Neuronal stem cell (in vitro differentiated cells): ENCODE results near the gene CDKN3.
"Not testable (repeated sequence)": the region's sequence is repeated elsewhere in the genome, so short reads cannot be mapped to it uniquely, and the experiment has no call there.

Experiments used
- DNase-seq: peaks from one replicate; pipeline ENCODE4 v3.0.0-alpha.2; 2013; ENCODE audit warnings: low spot score
- H2AFZ ChIP-seq: one replicate; pipeline ENCODE4 v1.6.1; 2013; ENCODE audit warnings: mild to moderate bottlenecking, low read length, inconsistent platforms
- H2AK5ac ChIP-seq: 2 replicates; pipeline ENCODE4 v1.6.1; 2013; ENCODE audit warnings: low read depth, mild to moderate bottlenecking, inconsistent platforms, low read length, moderate library complexity, mixed read lengths
- H2BK120ac ChIP-seq: 2 replicates; pipeline ENCODE4 v1.6.1; 2013; ENCODE audit warnings: low read depth, mild to moderate bottlenecking, inconsistent platforms, low read length, moderate library complexity, mixed read lengths
- H2BK12ac ChIP-seq: one replicate; pipeline ENCODE4 v1.6.1; 2013; ENCODE audit warnings: low read length, inconsistent platforms
- H2BK15ac ChIP-seq: 2 replicates; pipeline ENCODE4 v1.6.1; 2013; ENCODE audit warnings: mild to moderate bottlenecking, low read length, inconsistent platforms, mixed read lengths
- H2BK5ac ChIP-seq: one replicate; pipeline ENCODE4 v1.6.1; 2013; ENCODE audit warnings: inconsistent platforms, mild to moderate bottlenecking, low read length, moderate library complexity
- H3K14ac ChIP-seq: one replicate; pipeline ENCODE4 v1.6.1; 2013; ENCODE audit warnings: low read length, inconsistent platforms
- H3K18ac ChIP-seq: 2 replicates; pipeline ENCODE4 v1.6.1; 2013; ENCODE audit warnings: low read length, inconsistent platforms
- H3K23ac ChIP-seq: 2 replicates; pipeline ENCODE4 v1.6.1; 2013; ENCODE audit warnings: low read depth, mild to moderate bottlenecking, mixed read lengths, low read length, inconsistent platforms; ENCODE audit not compliant: poor library complexity
- H3K27ac ChIP-seq: replicated peaks from 3 replicates; pipeline ENCODE4 v1.5.1; 2013; ENCODE audit warnings: low read length, inconsistent platforms
- H3K27me3 ChIP-seq, 3 experiments: 2 replicates each; pipeline ENCODE4 v1.6.1; 2013; ENCODE audit warnings: low read length in 3 of 3, mild to moderate bottlenecking in 2 of 3, inconsistent platforms in 1 of 3, low read depth in 1 of 3, mixed read lengths in 1 of 3, moderate library complexity in 1 of 3; ENCODE audit not compliant: control insufficient read depth in 3 of 3, insufficient read depth in 3 of 3
- H3K36me3 ChIP-seq, 2 donors: replicated peaks in 1 of 2; 2 replicates each; pipeline ENCODE4 v1.6.1; 2013; ENCODE audit warnings: low read length in 2 of 2; ENCODE audit not compliant: control insufficient read depth in 2 of 2, insufficient read depth in 2 of 2
- H3K4ac ChIP-seq: 2 replicates; pipeline ENCODE4 v1.6.1; 2013; ENCODE audit warnings: inconsistent platforms, mild to moderate bottlenecking, low read length, moderate library complexity
- H3K4me1 ChIP-seq, 2 donors: 1 replicate in 1 of 2; 2 replicates in 1 of 2; pipeline ENCODE4 v1.6.1; 2013; ENCODE audit warnings: low read length in 2 of 2, low read depth in 1 of 2; ENCODE audit not compliant: control insufficient read depth in 2 of 2, insufficient read depth in 1 of 2
- H3K4me2 ChIP-seq: one replicate; pipeline ENCODE4 v1.6.1; 2013; ENCODE audit warnings: mild to moderate bottlenecking, low read length, inconsistent platforms; ENCODE audit not compliant: insufficient read depth, poor library complexity, severe bottlenecking
- H3K4me3 ChIP-seq, 2 donors: 2 replicates each; pipeline ENCODE4 v1.5.1; 2013; ENCODE audit warnings: low read length in 2 of 2, mild to moderate bottlenecking in 2 of 2, inconsistent platforms in 1 of 2, moderate library complexity in 1 of 2
- H3K79me1 ChIP-seq: one replicate; pipeline ENCODE4 v1.6.1; 2013; ENCODE audit warnings: low read depth, mild to moderate bottlenecking, inconsistent platforms, low read length, moderate library complexity
- H3K9ac ChIP-seq: one replicate; pipeline ENCODE4 v1.6.1; 2013; ENCODE audit warnings: mild to moderate bottlenecking, low read depth, low read length, inconsistent platforms; ENCODE audit not compliant: poor library complexity
- H3K9me3 ChIP-seq, 2 donors: replicated peaks in 1 of 2; 2 replicates each; pipeline versions ENCODE3 to v1.6.1; 2013; ENCODE audit warnings: low read length in 2 of 2, mild to moderate bottlenecking in 2 of 2, inconsistent platforms in 1 of 2, low read depth in 1 of 2, mixed read lengths in 1 of 2, moderate library complexity in 1 of 2; ENCODE audit not compliant: control insufficient read depth in 2 of 2, insufficient read depth in 1 of 2
- H4K8ac ChIP-seq: one replicate; pipeline ENCODE4 v1.6.1; 2013; ENCODE audit warnings: low read depth, mild to moderate bottlenecking, inconsistent platforms, low read length, moderate library complexity
- H4K91ac ChIP-seq: one replicate; pipeline ENCODE4 v1.6.1; 2013; ENCODE audit warnings: low read length, low read depth, mild to moderate bottlenecking, inconsistent platforms; ENCODE audit not compliant: poor library complexity
- WGBS, 2 donors: extraction: QIAGEN DNeasy Blood & Tissue Kit; methylation state at CpG; one replicate each; pipeline ENCODE4 v1.1.7; 2013; ENCODE audit warnings: missing lambda C conversion rate in 2 of 2, mixed read lengths in 1 of 2; ENCODE audit not compliant: insufficient read length in 2 of 2, insufficient replicate concordance in 1 of 2; ENCODE audit errors: extremely low coverage in 2 of 2; 5-methylcytosine and 5-hydroxymethylcytosine counted together

The CDKN3 gene

GRCh38 chr14:54456820-54457608 is 60.2 kb downstream of the CDKN3 start:
- H3K27me3 ChIP-seq, H2BK120ac ChIP-seq, H3K4me1 ChIP-seq, H3K9ac ChIP-seq, H2BK15ac ChIP-seq, H3K23ac ChIP-seq, H3K18ac ChIP-seq, H3K79me1 ChIP-seq, DNase-seq, H3K36me3 ChIP-seq, H3K14ac ChIP-seq, H2AFZ ChIP-seq, H2BK5ac ChIP-seq, H4K91ac ChIP-seq, H3K27ac ChIP-seq, H2BK12ac ChIP-seq, H3K4me2 ChIP-seq, H2AK5ac ChIP-seq, H3K4ac ChIP-seq, H3K9me3 ChIP-seq, H3K4me3 ChIP-seq, H4K8ac ChIP-seq: not testable (repeated sequence)
- no CpG with 5 or more reads among the region's 1 CpG for WGBS, 2 donors

- Histone ChIP-seq H3K79me1 (no peaks in the 10 kb centered on the region), H2BK15ac (no peak overlapping the region), H3K9ac (no peak overlapping the region), H3K4me2 (no peak overlapping the region), H3K14ac (no peak overlapping the region), H2BK5ac (no peak overlapping the region), H4K91ac (no peak overlapping the region), H3K36me3 (no peaks in the 10 kb centered on the region), H3K4ac (no peak overlapping the region), H3K4me1 (no peaks in the 10 kb centered on the region), H2AFZ (no peak overlapping the region), H3K4me3 (no peak overlapping the region), H3K27ac (no peak overlapping the region), H3K18ac (no peak overlapping the region), H3K23ac (no peak overlapping the region), H2BK120ac (no peak overlapping the region), H2BK12ac (no peak overlapping the region), H3K27me3 (no peaks in the 10 kb centered on the region), H4K8ac (no peak overlapping the region), H2AK5ac (no peak overlapping the region), H3K9me3 (peaks cover 9 to 10% of the 10 kb centered on the region in 2 donors)
- DNase-seq = no peak
- WGBS, 2 donors = no CpG with 5 or more reads among the region's 3 CpGs
These were observed 60.8 kb downstream of the CDKN3 start for GRCh38 chr14:54457609-54457996.

- not testable (repeated sequence) for H3K4me2 ChIP-seq, H3K23ac ChIP-seq, H3K14ac ChIP-seq, H4K91ac ChIP-seq, H3K4me1 ChIP-seq, H3K4ac ChIP-seq, H2BK5ac ChIP-seq, H4K8ac ChIP-seq, H3K18ac ChIP-seq, DNase-seq, H2BK120ac ChIP-seq, H2BK15ac ChIP-seq, H3K36me3 ChIP-seq, H2AK5ac ChIP-seq, H2BK12ac ChIP-seq, H3K27ac ChIP-seq, H3K9me3 ChIP-seq, H3K79me1 ChIP-seq, H3K27me3 ChIP-seq, H3K9ac ChIP-seq, H3K4me3 ChIP-seq, H2AFZ ChIP-seq
These were observed 61.7 kb downstream of the CDKN3 start for GRCh38 chr14:54458536-54458935.

- no peaks in the 10 kb centered on the region for H3K36me3 ChIP-seq
- no peak overlapping the region for H3K4me3 ChIP-seq
- no peak for DNase-seq
- H3K4me1 ChIP-seq = no peaks in the 10 kb centered on the region
- H3K27me3 ChIP-seq = no peaks in the 10 kb centered on the region
- no peak overlapping the region for H3K4ac ChIP-seq
- H2AK5ac ChIP-seq = no peak overlapping the region
- no peak overlapping the region for H3K27ac ChIP-seq
- H3K18ac ChIP-seq = no peak overlapping the region
- no peak overlapping the region for H3K4me2 ChIP-seq
- H3K79me1 ChIP-seq = no peaks in the 10 kb centered on the region
- peaks cover 9 to 10% of the 10 kb centered on the region in 2 donors for H3K9me3 ChIP-seq
- no peak overlapping the region for H2BK15ac ChIP-seq
- no CpG with 5 or more reads among the region's 3 CpGs for WGBS, 2 donors
- H2BK12ac ChIP-seq = no peak overlapping the region
- H3K14ac ChIP-seq = no peak overlapping the region
- no peak overlapping the region for H2AFZ ChIP-seq
- H2BK5ac ChIP-seq = no peak overlapping the region
- no peak overlapping the region for H3K9ac ChIP-seq
- no peak overlapping the region for H4K91ac ChIP-seq
- H3K23ac ChIP-seq = no peak overlapping the region
- H4K8ac ChIP-seq = peak overlapping the region; percentile 7
- H2BK120ac ChIP-seq = no peak overlapping the region
These were observed 62.3 kb downstream of the CDKN3 start for GRCh38 chr14:54459106-54459505.
